Measurements from ENCODE around the gene MCTP1. TPM values are rescaled to one million over a fixed set of nuclear protein-coding genes. Genes with fewer than 3 reads are reported as not detected.

MCTP1 gene
- total RNA-seq, 4 donors from 2014 or later = 27.2 to 238 (median 54.5) TPM

DNA sequence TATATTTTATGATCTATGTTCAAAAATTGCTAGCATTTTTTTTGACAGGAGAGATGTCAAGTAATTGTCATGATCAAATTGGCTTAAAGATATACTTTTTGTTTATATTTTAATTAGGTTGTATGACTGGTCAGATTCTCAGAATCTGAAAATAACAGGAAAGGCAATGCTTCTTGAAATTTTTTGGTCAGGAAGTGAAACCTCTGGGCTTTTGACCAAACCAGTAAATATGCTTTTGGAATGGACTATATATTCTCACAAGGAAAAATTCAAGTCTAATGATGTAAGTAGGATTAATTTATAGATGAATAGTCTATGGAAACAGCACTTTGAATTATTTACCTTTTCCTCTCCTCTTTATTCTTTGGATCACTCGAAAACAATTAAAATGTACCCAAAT, 614.2 kb downstream of the MCTP1 start:
- ATAC-seq (ENCODE audit: low FRiP score) (no peak), DNase-seq (ENCODE audit: low spot score) (no peak)
- TF ChIP-seq, protein P1, sequence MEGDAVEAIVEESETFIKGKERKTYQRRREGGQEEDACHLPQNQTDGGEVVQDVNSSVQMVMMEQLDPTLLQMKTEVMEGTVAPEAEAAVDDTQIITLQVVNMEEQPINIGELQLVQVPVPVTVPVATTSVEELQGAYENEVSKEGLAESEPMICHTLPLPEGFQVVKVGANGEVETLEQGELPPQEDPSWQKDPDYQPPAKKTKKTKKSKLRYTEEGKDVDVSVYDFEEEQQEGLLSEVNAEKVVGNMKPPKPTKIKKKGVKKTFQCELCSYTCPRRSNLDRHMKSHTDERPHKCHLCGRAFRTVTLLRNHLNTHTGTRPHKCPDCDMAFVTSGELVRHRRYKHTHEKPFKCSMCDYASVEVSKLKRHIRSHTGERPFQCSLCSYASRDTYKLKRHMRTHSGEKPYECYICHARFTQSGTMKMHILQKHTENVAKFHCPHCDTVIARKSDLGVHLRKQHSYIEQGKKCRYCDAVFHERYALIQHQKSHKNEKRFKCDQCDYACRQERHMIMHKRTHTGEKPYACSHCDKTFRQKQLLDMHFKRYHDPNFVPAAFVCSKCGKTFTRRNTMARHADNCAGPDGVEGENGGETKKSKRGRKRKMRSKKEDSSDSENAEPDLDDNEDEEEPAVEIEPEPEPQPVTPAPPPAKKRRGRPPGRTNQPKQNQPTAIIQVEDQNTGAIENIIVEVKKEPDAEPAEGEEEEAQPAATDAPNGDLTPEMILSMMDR (IDR thresholded peaks at IDR 0.05) = no peak

DNA sequence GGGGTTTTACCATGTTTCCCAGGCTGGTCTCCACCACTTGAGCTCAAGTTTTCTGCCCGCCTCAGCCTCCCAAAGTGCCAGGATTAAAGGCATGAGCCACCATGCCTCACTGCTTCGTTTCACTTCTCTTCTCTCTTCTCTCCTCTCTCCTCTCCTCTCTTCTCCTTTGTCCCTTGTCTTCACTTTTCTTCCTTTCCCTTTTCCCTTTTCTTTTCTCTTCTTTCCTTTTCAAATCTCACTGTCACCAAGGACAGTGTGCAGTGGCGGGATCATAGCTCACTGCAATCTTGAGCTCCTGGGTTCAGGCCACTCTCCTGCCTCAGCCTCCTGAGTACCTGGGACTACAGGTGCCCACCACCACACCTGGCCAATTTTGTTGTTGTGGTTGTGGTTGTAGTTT, 617.0 kb downstream of the MCTP1 start:
- TF ChIP-seq, protein P1 (IDR thresholded peaks at IDR 0.05) = no peak
- no peak for ATAC-seq (ENCODE audit: low FRiP score)
- no peak for DNase-seq (ENCODE audit: low spot score)

DNA sequence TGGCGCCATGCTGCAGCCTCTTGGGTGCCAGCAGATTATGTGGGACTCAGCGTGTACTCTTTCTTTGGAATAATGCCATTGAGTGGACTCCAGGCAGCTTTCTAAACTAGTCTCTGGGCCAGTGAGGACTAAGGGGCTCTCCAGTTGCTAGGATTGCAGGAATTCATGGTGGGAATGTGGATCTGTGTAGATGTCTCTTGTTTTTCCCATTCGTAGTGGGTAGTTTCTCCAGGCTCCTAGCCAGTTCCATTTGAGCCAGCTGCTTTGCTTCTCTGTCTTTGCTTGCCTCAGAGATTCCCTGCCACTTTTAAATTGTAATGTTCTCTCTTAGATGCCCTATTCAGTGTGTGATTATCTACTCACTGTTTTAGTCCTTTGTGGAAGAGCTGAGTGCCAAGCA, 623.8 kb downstream of the MCTP1 start:
- DNase-seq (ENCODE audit: low spot score) = no peak
- no peak for ATAC-seq (ENCODE audit: low FRiP score)
- TF ChIP-seq, protein P1 (IDR thresholded peaks at IDR 0.05) = no peak

DNA sequence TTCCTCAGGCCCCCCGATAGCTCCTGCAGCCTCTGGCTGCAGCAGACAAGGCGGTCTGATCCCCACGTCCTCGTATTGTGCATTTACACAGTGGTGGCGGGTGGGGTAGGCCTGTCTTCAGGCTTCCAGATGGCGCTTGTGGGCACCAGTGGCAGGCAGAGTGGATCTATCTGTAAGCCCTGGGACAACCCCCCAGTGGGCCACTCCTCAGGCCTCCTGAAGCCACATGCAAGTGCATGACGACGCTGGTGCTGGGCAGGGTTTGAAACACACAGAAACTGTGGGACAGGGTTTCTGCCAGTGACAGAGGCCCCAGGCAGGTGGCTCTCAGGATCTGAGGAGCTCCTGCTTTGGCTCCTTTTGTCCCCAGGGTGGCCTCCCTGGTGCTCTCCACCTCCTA, 624.4 kb downstream of the MCTP1 start:
- DNase-seq (ENCODE audit: low spot score) = no peak
- TF ChIP-seq, protein P1 (IDR thresholded peaks at IDR 0.05) = no peak
- ATAC-seq (ENCODE audit: low FRiP score) = no peak

DNA sequence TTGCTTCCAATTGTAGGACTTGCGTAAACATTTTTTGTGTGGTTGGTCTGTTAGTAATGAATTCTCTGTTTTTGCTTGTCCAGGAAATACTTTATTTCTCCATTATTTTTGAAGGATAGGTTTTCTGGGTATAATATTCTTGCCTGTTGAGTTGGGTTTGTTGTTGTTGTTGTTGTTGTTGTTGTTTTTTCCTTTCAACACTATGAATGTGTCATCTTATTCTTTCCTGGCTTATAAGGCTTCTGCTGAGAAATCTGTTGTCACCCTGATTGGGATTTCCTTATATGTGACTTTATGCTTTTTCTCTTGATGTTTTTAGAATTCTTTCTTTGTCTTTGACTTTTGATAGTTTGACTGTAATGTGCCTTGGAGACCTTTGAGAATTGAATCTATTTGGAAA, 626.6 kb downstream of the MCTP1 start:
- TF ChIP-seq, protein P1 (IDR thresholded peaks at IDR 0.05) = no peak
- no peak for ATAC-seq (ENCODE audit: low FRiP score)
- DNase-seq (ENCODE audit: low spot score) = no peak

Small RNA genes within 50 kb of the gene (small RNA-seq; reads per million reads assigned to genes)
- gene RF02271 = not detected

Other genes with a start within 250 kb of the MCTP1 start
- 1 to 10 TPM in 1 of 4 donors, not detected in 3; 8.8 TPM for gene FAM81B, start 106.3 kb upstream of the MCTP1 start, total RNA-seq

All from omental fat pad (tissue), 4 donors.